Sigmoid colon (tissue), 4 donors: ENCODE results near the gene RAP1A.

Source experiments
- CTCF ChIP-seq, 4 experiments: fragments of 450-650 bp in 3 of 4; fragments of 200-600 bp in 1 of 4; IDR thresholded peaks; one replicate each; pipeline ENCODE4 v1.5.1; 2016 to 2019; ENCODE audit warnings: antibody characterized with exemption in 4 of 4, mild to moderate bottlenecking in 3 of 4, moderate library complexity in 2 of 4
- EP300 ChIP-seq, 4 donors: sonication (generic); formaldehyde crosslinking; IDR thresholded peaks; one replicate each; pipeline ENCODE4 v1.6.1; 2017; ENCODE audit warnings: antibody characterized with exemption in 4 of 4
- POLR2A ChIP-seq, 2 donors: fragments of 450-650 bp; IDR thresholded peaks; one replicate each; pipeline ENCODE4 v1.6.1; 2016; ENCODE audit warnings: antibody characterized with exemption in 2 of 2, mild to moderate bottlenecking in 2 of 2, moderate library complexity in 2 of 2
- POLR2AphosphoS5 ChIP-seq, 4 donors: sonication (generic); formaldehyde crosslinking; IDR thresholded peaks; one replicate each; pipeline ENCODE4 v1.6.1; 2017; ENCODE audit warnings: antibody characterized with exemption in 4 of 4

- no peak for TF ChIP-seq POLR2A (IDR thresholded peaks at IDR 0.05)
- TF ChIP-seq CTCF (IDR thresholded peaks at IDR 0.05), result no peak
- no peak for TF ChIP-seq EP300 (IDR thresholded peaks at IDR 0.05)
- no peak for TF ChIP-seq POLR2AphosphoS5 (IDR thresholded peaks at IDR 0.05)
These were observed 117.1 kb downstream of the RAP1A start for GRCh38 chr1:111736548-111737215.
